GM12878 (cell line): ENCODE data around the gene NEK3.
"Not testable (repeated sequence)": the region's sequence is repeated elsewhere in the genome, so short reads cannot be mapped to it uniquely, and the experiment has no call there.

Experiments
- CREM ChIP-seq: IDR thresholded peaks from 2 replicates; pipeline ENCODE4 v1.6.1; 2014; ENCODE audit warnings: antibody characterized with exemption, low read depth
- CTCF ChIP-seq, 3 experiments: IDR thresholded peaks in 2 of 3; conservative IDR thresholded peaks in 1 of 3; 2 replicates each; pipeline ENCODE4 v1.5.1; 2011; ENCODE audit warnings: low read depth in 3 of 3, low read length in 3 of 3, mild to moderate bottlenecking in 3 of 3, control low read depth in 2 of 3, moderate library complexity in 2 of 3, inconsistent platforms in 1 of 3, mixed read lengths in 1 of 3; ENCODE audit not compliant: control insufficient read depth in 2 of 3, insufficient read depth in 1 of 3; ENCODE audit errors: extremely low read depth in 1 of 3
- EZH2 ChIP-seq: IDR thresholded peaks from 2 replicates; pipeline ENCODE4 v1.6.1; 2012; ENCODE audit warnings: low read depth, mild to moderate bottlenecking, control low read depth, inconsistent platforms, low read length, borderline replicate concordance; ENCODE audit not compliant: control insufficient read depth
- FOXM1 ChIP-seq: IDR thresholded peaks from 2 replicates; pipeline ENCODE4 v1.6.1; 2012; ENCODE audit warnings: low read depth, mild to moderate bottlenecking, inconsistent platforms, low read length, moderate library complexity
- ZNF24 ChIP-seq: fragments of 450-650 bp; IDR thresholded peaks from 2 replicates; pipeline ENCODE4 v1.6.1; 2017; ENCODE audit warnings: antibody characterized with exemption, mild to moderate bottlenecking

- not testable (repeated sequence) for TF ChIP-seq CREM, FOXM1, ZNF24, EZH2
- peak; percentile 27 to 54 (median 32); a peak in 4 of 6 replicates for TF ChIP-seq CTCF (IDR thresholded peaks at IDR 0.05 in 2 of 3, conservative IDR thresholded peaks at IDR 0.05 in 1 of 3; ENCODE audit: control insufficient read depth in 2 of 3, extremely low read depth in 1 of 3, insufficient read depth in 1 of 3, low read depth in 3 of 3, low read length in 3 of 3)
These were observed 42.2 kb upstream of the NEK3 start for GRCh38 chr13:52201439-52202193.
